Peyer's patch (tissue), 4 donors: ENCODE data around the gene LCP1.

Experiments used
- POLR2A ChIP-seq, 2 donors: fragments of 450-650 bp; IDR thresholded peaks; one replicate each; pipeline ENCODE4 v1.5.1; 2017; ENCODE audit warnings: antibody characterized with exemption in 2 of 2, mild to moderate bottlenecking in 2 of 2, moderate library complexity in 2 of 2
- TF ChIP-seq, protein P1 (sequence below), 6 experiments: fragments of 450-650 bp in 4 of 6; fragments of 200-600 bp in 2 of 6; sonication (generic) in 1 of 6; IDR thresholded peaks; one replicate each; pipeline ENCODE4 v1.5.1; 2017 to 2019; ENCODE audit warnings: antibody characterized with exemption in 6 of 6, mild to moderate bottlenecking in 3 of 6, moderate library complexity in 1 of 6

DNA sequence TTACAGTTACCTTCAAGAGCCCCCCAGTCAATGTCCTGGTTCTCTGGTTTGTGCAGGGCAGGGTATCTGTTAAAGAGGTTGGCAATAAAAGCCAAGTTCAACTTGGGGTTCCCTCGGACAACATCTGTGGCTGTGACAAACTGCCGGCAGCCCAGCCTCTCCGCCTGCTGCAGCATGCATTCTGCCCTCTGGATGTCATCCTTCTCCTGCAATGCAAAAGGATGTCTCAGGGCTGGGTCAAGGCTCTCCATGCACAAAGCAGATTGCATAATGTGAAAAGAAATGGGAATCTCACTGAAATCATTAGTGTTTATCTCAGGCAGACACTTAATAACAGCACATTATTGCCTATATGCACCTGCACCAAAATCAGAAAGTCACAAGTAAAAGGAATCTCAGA, 35.1 kb downstream of the LCP1 start:
- TF ChIP-seq, protein P1, sequence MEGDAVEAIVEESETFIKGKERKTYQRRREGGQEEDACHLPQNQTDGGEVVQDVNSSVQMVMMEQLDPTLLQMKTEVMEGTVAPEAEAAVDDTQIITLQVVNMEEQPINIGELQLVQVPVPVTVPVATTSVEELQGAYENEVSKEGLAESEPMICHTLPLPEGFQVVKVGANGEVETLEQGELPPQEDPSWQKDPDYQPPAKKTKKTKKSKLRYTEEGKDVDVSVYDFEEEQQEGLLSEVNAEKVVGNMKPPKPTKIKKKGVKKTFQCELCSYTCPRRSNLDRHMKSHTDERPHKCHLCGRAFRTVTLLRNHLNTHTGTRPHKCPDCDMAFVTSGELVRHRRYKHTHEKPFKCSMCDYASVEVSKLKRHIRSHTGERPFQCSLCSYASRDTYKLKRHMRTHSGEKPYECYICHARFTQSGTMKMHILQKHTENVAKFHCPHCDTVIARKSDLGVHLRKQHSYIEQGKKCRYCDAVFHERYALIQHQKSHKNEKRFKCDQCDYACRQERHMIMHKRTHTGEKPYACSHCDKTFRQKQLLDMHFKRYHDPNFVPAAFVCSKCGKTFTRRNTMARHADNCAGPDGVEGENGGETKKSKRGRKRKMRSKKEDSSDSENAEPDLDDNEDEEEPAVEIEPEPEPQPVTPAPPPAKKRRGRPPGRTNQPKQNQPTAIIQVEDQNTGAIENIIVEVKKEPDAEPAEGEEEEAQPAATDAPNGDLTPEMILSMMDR (IDR thresholded peaks at IDR 0.05), result no peak
- no peak for TF ChIP-seq POLR2A (IDR thresholded peaks at IDR 0.05)
